ENCODE data around the gene AQP2.

The AQP2 gene

DNA sequence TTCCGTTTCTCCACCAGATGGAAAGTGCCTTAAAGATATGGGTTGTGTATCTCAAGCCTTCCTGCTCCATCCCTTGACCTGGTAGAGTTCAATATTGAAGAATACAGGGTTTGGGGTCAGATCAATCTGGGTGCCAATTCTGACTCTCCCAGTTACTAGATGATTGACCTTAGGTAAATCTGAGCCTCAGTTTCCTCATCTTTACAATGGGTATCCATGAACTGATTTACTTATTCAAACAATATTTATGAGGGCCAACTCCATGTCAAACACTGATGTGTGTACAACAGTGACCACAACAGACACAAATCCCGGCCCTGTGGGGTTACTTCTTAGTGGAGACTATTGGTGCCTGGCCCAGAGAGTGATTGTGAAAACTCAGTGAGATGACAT, 39.3 kb upstream of the AQP2 start:
- DNase-seq = no peak
- Mint-ChIP-seq H3K27me3 (peaks cover 25 to 27% of the 10 kb centered on the region in 2 donors), H3K9me3 (no peaks in the 10 kb centered on the region), H3K36me3 (no peaks in the 10 kb centered on the region), H3K27ac (no peak overlapping the region), H3K4me3 (no peak overlapping the region), H3K4me1 (no peaks in the 10 kb centered on the region)
- no peak for ATAC-seq (replicated peaks)

- Mint-ChIP-seq H3K9me3 (no peaks in the 10 kb centered on the region), H3K27ac (no peak overlapping the region), H3K27me3 (peaks cover 20 to 23% of the 10 kb centered on the region in 2 donors), H3K4me3 (no peak overlapping the region), H3K36me3 (no peaks in the 10 kb centered on the region), H3K4me1 (no peaks in the 10 kb centered on the region)
- no peak for DNase-seq
- no peak for ATAC-seq (replicated peaks)
These were observed 37.9 kb upstream of the AQP2 start for GRCh38 chr12:49912345-49913255.

GRCh38 chr12:49916129-49916919, 34.2 kb upstream of the AQP2 start:
- H3K4me3 Mint-ChIP-seq = no peak overlapping the region
- H3K4me1 Mint-ChIP-seq = no peaks in the 10 kb centered on the region
- H3K27me3 Mint-ChIP-seq = peaks cover 24 to 33% of the 10 kb centered on the region in 2 donors
- no peak for DNase-seq
- no peaks in the 10 kb centered on the region for H3K36me3 Mint-ChIP-seq
- H3K9me3 Mint-ChIP-seq = no peaks in the 10 kb centered on the region
- no peak overlapping the region for H3K27ac Mint-ChIP-seq
- no peak for ATAC-seq (replicated peaks)

GRCh38 chr12:49917166-49917787, 33.3 kb upstream of the AQP2 start:
- Mint-ChIP-seq H3K4me3 (no peak overlapping the region), H3K4me1 (no peaks in the 10 kb centered on the region), H3K9me3 (no peaks in the 10 kb centered on the region), H3K27ac (no peak overlapping the region), H3K36me3 (no peaks in the 10 kb centered on the region), H3K27me3 (peaks cover 24 to 33% of the 10 kb centered on the region in 2 donors)
- DNase-seq (no peak), ATAC-seq (replicated peaks) (no peak)

GRCh38 chr12:49917788-49918173, 32.8 kb upstream of the AQP2 start:
- Mint-ChIP-seq H3K27me3 (peaks cover 20 to 31% of the 10 kb centered on the region in 2 donors), H3K36me3 (no peaks in the 10 kb centered on the region), H3K27ac (no peak overlapping the region), H3K4me1 (no peaks in the 10 kb centered on the region), H3K4me3 (no peak overlapping the region), H3K9me3 (no peaks in the 10 kb centered on the region)
- DNase-seq (no peak), ATAC-seq (replicated peaks) (no peak)

DNA sequence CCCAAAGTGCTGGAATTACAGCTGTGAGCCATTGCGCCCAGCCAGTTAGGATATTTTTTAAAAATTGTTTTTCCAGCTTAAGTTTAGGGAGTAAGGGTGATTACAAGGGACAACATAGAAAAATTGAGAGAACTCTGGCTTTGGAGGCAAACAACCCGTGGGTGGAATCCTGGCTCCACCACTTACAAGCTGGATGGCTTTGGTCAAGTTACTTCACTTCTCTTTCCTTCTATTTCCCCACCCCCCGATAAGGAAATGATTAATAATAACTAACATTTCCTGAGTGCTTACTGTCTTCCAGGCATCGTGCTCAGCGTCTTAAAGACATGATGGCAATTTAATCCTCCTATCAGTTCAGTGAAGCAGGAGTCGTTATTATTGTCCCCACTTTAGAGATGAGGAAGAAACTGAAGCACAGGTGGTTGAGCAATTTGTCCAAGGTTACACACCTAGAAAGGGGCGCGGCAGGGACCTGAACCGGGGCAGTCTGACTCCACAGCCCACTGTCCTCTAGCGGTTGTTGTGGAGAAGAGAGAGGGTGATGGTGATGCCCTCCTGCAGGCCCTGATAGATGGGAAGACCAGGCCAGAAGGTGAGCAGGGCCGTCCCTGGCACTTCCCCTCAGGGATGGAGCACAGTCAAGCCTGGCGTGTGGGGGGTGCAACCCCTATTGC, 30.2 kb upstream of the AQP2 start:
- Mint-ChIP-seq H3K27me3 (peaks cover 11 to 21% of the 10 kb centered on the region in 2 donors), H3K27ac (no peak overlapping the region), H3K36me3 (no peaks in the 10 kb centered on the region), H3K9me3 (no peaks in the 10 kb centered on the region), H3K4me1 (no peaks in the 10 kb centered on the region), H3K4me3 (no peak overlapping the region)
- ATAC-seq (replicated peaks) = no peak
- no peak for DNase-seq

- no peak overlapping the region for H3K4me3 Mint-ChIP-seq
- H3K4me1 Mint-ChIP-seq = no peaks in the 10 kb centered on the region
- H3K27me3 Mint-ChIP-seq = peaks cover 11 to 21% of the 10 kb centered on the region in 2 donors
- ATAC-seq (replicated peaks) (no peak), DNase-seq (no peak)
- no peak overlapping the region for H3K27ac Mint-ChIP-seq
- H3K36me3 Mint-ChIP-seq = no peaks in the 10 kb centered on the region
- H3K9me3 Mint-ChIP-seq = no peaks in the 10 kb centered on the region
These were observed 29.6 kb upstream of the AQP2 start for GRCh38 chr12:49920915-49921286.

DNA sequence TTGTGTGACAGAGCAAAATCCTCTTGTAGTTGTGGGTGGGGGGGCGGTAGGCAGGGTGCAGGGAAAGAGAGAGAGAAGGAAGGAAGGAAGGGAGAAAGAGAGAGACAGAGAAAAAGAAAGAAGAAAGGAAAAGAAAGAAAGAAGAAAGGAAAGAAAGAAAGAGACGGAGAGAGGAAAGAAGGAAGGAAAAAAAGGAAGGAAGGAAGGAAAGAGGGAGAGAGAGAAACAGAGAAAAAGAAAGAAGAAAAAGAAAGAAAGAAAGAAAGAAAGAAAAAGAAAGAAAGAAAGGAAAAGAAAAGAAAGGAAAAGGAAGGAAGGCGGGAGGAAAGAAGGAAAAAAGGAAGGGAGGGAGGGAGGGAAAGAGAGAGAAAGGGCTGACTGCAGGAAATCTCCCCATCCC, 29.2 kb upstream of the AQP2 start:
- ATAC-seq (replicated peaks) (no peak), DNase-seq (no peak)
- Mint-ChIP-seq H3K36me3 (no peaks in the 10 kb centered on the region), H3K9me3 (no peaks in the 10 kb centered on the region), H3K4me3 (no peak overlapping the region), H3K4me1 (no peaks in the 10 kb centered on the region), H3K27me3 (peaks cover 11 to 21% of the 10 kb centered on the region in 2 donors), H3K27ac (no peak overlapping the region)

DNA sequence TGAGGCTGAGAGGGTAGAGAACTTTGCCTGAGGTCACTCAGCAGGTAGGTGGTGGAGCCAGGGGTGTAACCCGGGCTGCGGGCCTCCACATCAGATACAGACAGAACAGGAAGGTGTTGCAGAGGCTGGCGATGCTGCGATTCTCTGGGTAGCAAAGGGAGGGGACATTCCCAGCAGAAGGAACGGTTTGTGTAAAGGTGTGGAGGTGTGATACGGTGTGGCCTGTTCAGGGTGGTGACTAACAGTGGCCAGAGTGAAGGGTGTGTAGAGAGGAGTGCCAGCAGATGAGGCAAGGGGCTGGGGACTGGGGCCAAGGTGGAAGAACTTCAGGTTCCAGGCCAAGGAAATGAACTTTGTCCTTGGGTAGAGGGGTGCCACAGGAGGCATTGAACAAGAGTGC, 28.6 kb upstream of the AQP2 start:
- Mint-ChIP-seq H3K4me3 (no peak overlapping the region), H3K27me3 (peaks cover 9 to 21% of the 10 kb centered on the region in 2 donors), H3K27ac (no peak overlapping the region), H3K4me1 (no peaks in the 10 kb centered on the region), H3K9me3 (no peaks in the 10 kb centered on the region), H3K36me3 (no peaks in the 10 kb centered on the region)
- DNase-seq (no peak), ATAC-seq (replicated peaks) (no peak)

DNA sequence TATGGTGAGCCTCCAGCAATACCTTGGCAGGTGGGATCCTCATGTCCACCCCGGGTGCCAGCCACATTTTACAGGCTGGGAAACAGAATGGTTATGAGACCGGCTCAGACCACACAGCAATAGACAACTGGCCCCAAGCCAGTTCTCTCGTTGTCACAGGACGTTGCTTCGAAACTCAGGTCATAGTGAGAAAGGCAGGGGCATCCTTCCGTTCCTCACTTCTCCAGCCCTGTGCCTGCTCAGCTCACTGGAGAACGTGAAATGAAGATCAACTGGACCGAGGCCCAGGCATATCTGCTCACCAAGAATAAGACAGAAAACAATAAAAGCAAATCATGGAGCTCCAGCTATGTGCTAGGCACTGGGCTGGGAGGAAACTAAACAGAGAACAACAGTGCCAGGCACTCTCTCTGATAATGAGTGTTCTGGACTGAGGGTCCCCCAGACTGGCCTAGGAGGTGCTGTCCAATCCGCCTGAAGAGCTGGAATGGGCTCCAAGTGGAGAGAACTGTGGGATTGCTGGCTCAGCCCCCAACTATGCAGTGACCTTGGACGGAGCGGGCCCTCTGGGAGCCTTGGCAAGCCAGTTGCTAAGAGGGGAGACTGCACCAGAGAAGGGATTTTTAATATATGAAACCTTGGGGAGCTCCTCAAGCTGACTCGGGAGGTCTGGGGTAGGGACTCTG, 28.0 kb upstream of the AQP2 start:
- H3K27ac Mint-ChIP-seq = no peak overlapping the region
- ATAC-seq (replicated peaks) (no peak), DNase-seq (no peak)
- H3K9me3 Mint-ChIP-seq = no peaks in the 10 kb centered on the region
- no peaks in the 10 kb centered on the region for H3K36me3 Mint-ChIP-seq
- H3K4me1 Mint-ChIP-seq = no peaks in the 10 kb centered on the region
- H3K27me3 Mint-ChIP-seq = peaks cover 5 to 20% of the 10 kb centered on the region in 2 donors
- H3K4me3 Mint-ChIP-seq = no peak overlapping the region

GRCh38 chr12:49923035-49923644, 27.4 kb upstream of the AQP2 start:
- peaks cover 5 to 16% of the 10 kb centered on the region in 2 donors for H3K27me3 Mint-ChIP-seq
- no peak overlapping the region for H3K27ac Mint-ChIP-seq
- DNase-seq (no peak), ATAC-seq (replicated peaks) (no peak)
- no peak overlapping the region for H3K4me3 Mint-ChIP-seq
- no peaks in the 10 kb centered on the region for H3K9me3 Mint-ChIP-seq
- H3K4me1 Mint-ChIP-seq = no peaks in the 10 kb centered on the region
- no peaks in the 10 kb centered on the region for H3K36me3 Mint-ChIP-seq

- Mint-ChIP-seq H3K36me3 (no peaks in the 10 kb centered on the region), H3K4me3 (no peak overlapping the region), H3K4me1 (no peaks in the 10 kb centered on the region), H3K27ac (no peak overlapping the region), H3K9me3 (no peaks in the 10 kb centered on the region), H3K27me3 (peaks cover 5 to 16% of the 10 kb centered on the region in 2 donors)
- no peak for DNase-seq
- ATAC-seq (replicated peaks) = no peak
These were observed 26.5 kb upstream of the AQP2 start for GRCh38 chr12:49923880-49924556.

GRCh38 chr12:49924628-49925246, 25.8 kb upstream of the AQP2 start:
- no peak overlapping the region for H3K4me3 Mint-ChIP-seq
- no peaks in the 10 kb centered on the region for H3K36me3 Mint-ChIP-seq
- DNase-seq = no peak
- no peaks in the 10 kb centered on the region for H3K4me1 Mint-ChIP-seq
- H3K27ac Mint-ChIP-seq = no peak overlapping the region
- H3K9me3 Mint-ChIP-seq = no peaks in the 10 kb centered on the region
- ATAC-seq (replicated peaks) = no peak
- H3K27me3 Mint-ChIP-seq = peaks cover 1 to 19% of the 10 kb centered on the region in 2 donors

Data from stimulated activated naive B cell treated with anti-CD40 and anti-IgM and Interleukin-4, amounts not matched to agents 10 μg/mL and 1 μg/mL and 100 μg/mL, for 72 hours (primary cell).